VCaP (cell line): ENCODE measurements around the gene RAB8A.
A peak's percentile ranks its signal among the peaks of the same experiment; 100 is the strongest.

ENCODE experiments used
- H3K27ac ChIP-seq: fragments of 450-650 bp; 2 replicates; pipeline ENCODE4 v1.5.1; 2017
- TF ChIP-seq, protein P1 (sequence below): fragments of 450-650 bp; conservative IDR thresholded peaks from 2 replicates; pipeline ENCODE4 v1.5.1; 2017; ENCODE audit warnings: mild to moderate bottlenecking, moderate library complexity

RAB8A gene

GRCh38 chr19:16068696-16069259 is 42.9 kb upstream of the RAB8A start:
- TF ChIP-seq, protein P1, sequence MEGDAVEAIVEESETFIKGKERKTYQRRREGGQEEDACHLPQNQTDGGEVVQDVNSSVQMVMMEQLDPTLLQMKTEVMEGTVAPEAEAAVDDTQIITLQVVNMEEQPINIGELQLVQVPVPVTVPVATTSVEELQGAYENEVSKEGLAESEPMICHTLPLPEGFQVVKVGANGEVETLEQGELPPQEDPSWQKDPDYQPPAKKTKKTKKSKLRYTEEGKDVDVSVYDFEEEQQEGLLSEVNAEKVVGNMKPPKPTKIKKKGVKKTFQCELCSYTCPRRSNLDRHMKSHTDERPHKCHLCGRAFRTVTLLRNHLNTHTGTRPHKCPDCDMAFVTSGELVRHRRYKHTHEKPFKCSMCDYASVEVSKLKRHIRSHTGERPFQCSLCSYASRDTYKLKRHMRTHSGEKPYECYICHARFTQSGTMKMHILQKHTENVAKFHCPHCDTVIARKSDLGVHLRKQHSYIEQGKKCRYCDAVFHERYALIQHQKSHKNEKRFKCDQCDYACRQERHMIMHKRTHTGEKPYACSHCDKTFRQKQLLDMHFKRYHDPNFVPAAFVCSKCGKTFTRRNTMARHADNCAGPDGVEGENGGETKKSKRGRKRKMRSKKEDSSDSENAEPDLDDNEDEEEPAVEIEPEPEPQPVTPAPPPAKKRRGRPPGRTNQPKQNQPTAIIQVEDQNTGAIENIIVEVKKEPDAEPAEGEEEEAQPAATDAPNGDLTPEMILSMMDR: no peak
- peak overlapping the region; percentile 97 for H3K27ac ChIP-seq

- peak overlapping the region; percentile 97 for H3K27ac ChIP-seq
- TF ChIP-seq, protein P1: no peak
These were observed 41.8 kb upstream of the RAB8A start for GRCh38 chr19:16069813-16070365.

GRCh38 chr19:16070366-16070990 is 41.2 kb upstream of the RAB8A start:
- TF ChIP-seq, protein P1: no peak

DNA sequence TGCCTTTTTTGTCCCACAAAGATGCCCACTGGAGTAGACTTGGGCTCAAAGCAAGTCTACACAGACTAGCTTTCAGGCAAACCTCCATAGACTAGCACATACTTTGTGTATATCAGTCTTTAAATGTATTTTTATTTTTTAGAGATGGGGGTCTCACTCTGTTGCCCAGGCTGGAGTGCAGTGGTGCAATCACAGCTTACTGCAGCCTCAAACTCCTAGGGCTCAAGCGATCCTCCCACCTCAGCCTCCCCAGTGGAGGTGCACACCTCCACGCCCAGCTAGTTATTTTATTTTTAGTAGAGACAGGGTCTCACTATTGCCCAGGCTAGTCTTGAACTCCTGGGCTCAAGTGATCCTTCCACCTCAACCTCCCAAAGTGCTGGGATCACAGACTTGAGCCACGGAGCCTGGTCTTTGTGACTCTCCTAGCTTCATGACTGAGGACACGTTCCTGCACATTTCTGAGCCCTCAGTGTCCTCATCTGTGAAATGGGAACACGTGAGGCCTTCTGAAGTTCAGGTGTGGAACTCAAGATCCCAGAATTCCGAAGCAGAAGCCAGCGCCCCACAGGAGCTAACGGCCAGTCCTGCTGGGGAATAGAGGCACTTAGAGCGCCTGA is 40.5 kb upstream of the RAB8A start:
- peak overlapping the region; percentile 97 for H3K27ac ChIP-seq
- TF ChIP-seq, protein P1: no peak

More at GRCh38 chr19:16070366-16070990, 41.2 kb upstream of the RAB8A start:
- H3K27ac ChIP-seq: peak overlapping the region; percentile 97

DNA sequence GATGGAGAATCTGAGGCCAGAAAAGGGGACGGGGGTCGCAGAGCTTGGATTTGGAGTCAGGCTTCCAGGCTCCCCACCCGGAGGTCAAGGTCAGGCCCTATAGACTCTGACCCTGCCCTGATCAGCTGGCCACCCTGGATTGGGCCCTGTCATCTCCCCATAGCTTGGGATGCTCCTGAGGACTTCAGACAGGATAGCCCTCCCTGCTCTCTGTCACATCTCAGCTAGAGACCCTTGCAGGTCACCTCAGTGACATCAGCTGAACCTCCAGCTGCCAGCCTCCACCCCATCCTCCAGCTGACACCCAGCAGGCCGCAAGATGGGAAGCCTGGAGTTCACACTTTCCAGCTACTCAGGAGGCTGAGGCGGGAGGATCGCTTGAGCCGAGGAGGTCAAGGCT is 38.2 kb upstream of the RAB8A start:
- H3K27ac ChIP-seq: peak overlapping the region; percentile 18

DNA sequence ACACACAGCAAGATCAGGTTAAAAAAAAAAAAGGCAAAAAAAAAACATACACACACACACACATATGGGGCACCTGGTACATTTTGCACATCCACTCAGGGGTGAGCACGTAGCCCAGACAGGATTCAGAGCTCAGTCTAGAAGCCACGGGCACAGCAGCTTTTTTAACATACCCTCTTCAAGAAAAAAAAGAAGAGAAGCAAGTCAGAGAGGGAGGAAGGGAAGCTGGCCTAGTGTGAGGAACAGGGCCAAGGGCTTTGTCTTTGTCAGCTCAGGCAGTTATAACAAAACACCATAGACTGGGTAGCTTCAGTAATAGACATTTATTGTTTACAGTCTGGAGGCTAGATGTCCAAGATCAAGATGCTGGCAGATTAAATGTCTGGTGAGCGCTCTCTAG is 37.7 kb upstream of the RAB8A start:
- peak overlapping the region; percentile 18 for H3K27ac ChIP-seq
- TF ChIP-seq, protein P1: no peak

More for the DNA sequence above, 38.2 kb upstream of the RAB8A start:
- TF ChIP-seq, protein P1: no peak
